K562 (cell line): ENCODE measurements around the gene ADAT3. TPM values are rescaled to one million over a fixed set of nuclear protein-coding genes. Genes with fewer than 3 reads are reported as not detected.
A peak's percentile ranks its signal among the peaks of the same experiment; 100 is the strongest.

Source experiments
- ATAC-seq: fragments of 200-7000 bp; cut with Tn5 transposase; 3 replicates; pipeline ENCODE4 v1.9.1; 2020; ENCODE audit warnings: moderate library complexity
- BruUV-seq: library from RNA; stranded (reverse); fragments of 400-500 nt; replicated peaks from 2 replicates; lab custom pipeline; 2021; lab: Mats Ljungman, UMichigan
- CTCF ChIA-PET: fragments of 300-600 bp; formaldehyde crosslinking; extraction: SDS; loops from one replicate; lab custom pipeline; 2021; ENCODE audit warnings: low intra/inter-chr PET ratio; lab: Yijun Ruan, JAX
- POLR2A ChIA-PET: fragments of 300-600, 350-650 bp; sonication (Branson Sonifier 250); formaldehyde crosslinking; extraction: SDS; loops from one replicate; lab custom pipeline; 2021; ENCODE audit warnings: antibody characterized with exemption, inconsistent platforms; lab: Yijun Ruan, JAX
- DNase-seq, 4 experiments: peaks; one replicate each; pipeline versions ENCODE4 v3.0.0 to v3.0.0-alpha.2; 2011 to 2018; ENCODE audit warnings: low spot score in 3 of 4, mixed read lengths in 3 of 4; ENCODE audit errors: extremely low read depth in 1 of 4
- FAIRE-seq: peaks from 2 replicates; lab custom pipeline; 2011; peaks lifted over from hg19 to GRCh38; lab: Jason Lieb, UNC
- H2AFZ ChIP-seq: 2 replicates; pipeline ENCODE4 v1.6.0; 2011; ENCODE audit warnings: low read depth, low read length, control low read depth, inconsistent platforms
- H3K27ac ChIP-seq: fragments of 200-600 bp; 3 replicates; pipeline ENCODE4 v1.8.0; 2011; ENCODE audit warnings: low read depth, mild to moderate bottlenecking, control low read depth, inconsistent platforms, low read length, moderate library complexity, mixed read lengths; ENCODE audit errors: extremely low read depth
- H3K27me3 ChIP-seq, 2 experiments: fragments of 300-600 bp in 1 of 2; 2 replicates in 1 of 2; 3 replicates in 1 of 2; pipeline versions ENCODE4 v1.6.0 to v1.8.0; 2011; ENCODE audit warnings: inconsistent platforms in 2 of 2, low read length in 2 of 2, mild to moderate bottlenecking in 1 of 2, mixed read lengths in 1 of 2, moderate library complexity in 1 of 2; ENCODE audit not compliant: control insufficient read depth in 2 of 2, insufficient read depth in 2 of 2
- H3K36me3 ChIP-seq: fragments of 300-600 bp; 3 replicates; pipeline ENCODE4 v1.8.0; 2011; ENCODE audit warnings: mild to moderate bottlenecking, low read length, inconsistent platforms; ENCODE audit not compliant: control insufficient read depth, insufficient read depth
- H3K4me1 ChIP-seq, 2 experiments: fragments of 200-600 bp in 1 of 2; replicated peaks in 1 of 2; 2 replicates in 1 of 2; 3 replicates in 1 of 2; pipeline versions ENCODE4 v1.5.1 to v1.8.0; 2011; ENCODE audit warnings: inconsistent platforms in 2 of 2, low read length in 2 of 2, mild to moderate bottlenecking in 1 of 2, mixed read lengths in 1 of 2, moderate library complexity in 1 of 2; ENCODE audit not compliant: control insufficient read depth in 2 of 2, insufficient read depth in 2 of 2
- H3K4me2 ChIP-seq: 2 replicates; pipeline ENCODE4 v1.6.1; 2011; ENCODE audit warnings: low read length, control low read depth, inconsistent platforms, mixed read lengths; ENCODE audit not compliant: insufficient read depth
- H3K4me3 ChIP-seq: fragments of 200-600 bp; sonication (generic), shearing (Covaris generic); 2 replicates; pipeline ENCODE4 v1.5.1; 2016; ENCODE audit warnings: control low read depth, inconsistent platforms
- H3K79me2 ChIP-seq: fragments of 200-600 bp; 3 replicates; pipeline ENCODE4 v1.8.0; 2011; ENCODE audit warnings: low read length, inconsistent platforms; ENCODE audit not compliant: control insufficient read depth, insufficient read depth
- H3K9ac ChIP-seq, 2 experiments: 2 replicates each; pipeline versions ENCODE4 v1.6.0 to v1.6.1; 2011; ENCODE audit warnings: low read depth in 2 of 2, low read length in 2 of 2, control low read depth in 1 of 2, inconsistent platforms in 1 of 2, mild to moderate bottlenecking in 1 of 2, mixed read lengths in 1 of 2; ENCODE audit not compliant: insufficient read depth in 1 of 2
- H3K9me1 ChIP-seq: one replicate; pipeline ENCODE4 v1.6.0; 2011; ENCODE audit warnings: inconsistent platforms, mild to moderate bottlenecking, low read length, moderate library complexity; ENCODE audit not compliant: control insufficient read depth, insufficient read depth
- H3K9me3 ChIP-seq: replicated peaks from 2 replicates; pipeline ENCODE4 v1.5.1; 2011; ENCODE audit warnings: low read depth, low read length, inconsistent platforms; ENCODE audit not compliant: control insufficient read depth, insufficient read depth
- H4K20me1 ChIP-seq: replicated peaks from 2 replicates; pipeline ENCODE4 v1.6.1; 2011; ENCODE audit warnings: low read length, inconsistent platforms, mixed read lengths; ENCODE audit not compliant: control insufficient read depth, insufficient read depth
- EGR1 ChIP-seq: fragments of 450-650 bp; conservative IDR thresholded peaks from 2 replicates; pipeline ENCODE4 v1.6.1; 2017; ENCODE audit warnings: mild to moderate bottlenecking
- SAFB ChIP-seq: fragments of 200-400 bp; formaldehyde crosslinking; IDR thresholded peaks from 2 replicates; pipeline ENCODE4 v1.6.1; 2017; ENCODE audit warnings: low read depth, low read length, borderline replicate concordance
- ZNF589 ChIP-seq: fragments of 200-800 bp; sonication (Bioruptor generic); IDR thresholded peaks from 2 replicates; pipeline ENCODE4 v1.6.1; 2016; ENCODE audit warnings: low read depth, missing genetic modification characterization, missing compliant biosample characterization
- WGBS: fragments of 100-300 bp; shearing (Covaris generic); methylation state at CpG from one replicate; pipeline ENCODE4 v1.1.6; 2016; ENCODE audit warnings: low coverage, mixed read lengths; ENCODE audit not compliant: insufficient coverage; ENCODE audit errors: missing lambda C conversion rate; 5-methylcytosine and 5-hydroxymethylcytosine counted together
- in situ Hi-C: fragments of 300-500 bp; cut with MboI; formaldehyde crosslinking; loops from 4 replicates; pipeline ENCODE4 v1.15.0; 2018; ENCODE audit warnings: inconsistent platforms, mixed read lengths
- intact Hi-C: fragments of 100-400 bp; cut with micrococcal nuclease; formaldehyde crosslinking; loops from 2 replicates; pipeline ENCODE4 v1.14.2; 2022
- polyA plus RNA-seq, 8 experiments: library from polyadenylated mRNA; depleted of rRNA in 4 of 8; stranded (reverse) in 5 of 8; unstranded in 3 of 8; fragments of >200 nt; fragmentation: Nextera tagmentation in 2 of 8; fragmentation: Illumina TruSeq in 1 of 8; extraction: Ambion mirVana in 2 of 8; extraction: Trizol in 1 of 8; gene quantifications; 2 replicates each; pipeline versions ENCODE4 v1.2.1 to v1.2.3, GENCODE V29; 2011 to 2014; ENCODE audit warnings: inconsistent platforms in 1 of 8, missing spikeins in 1 of 8
- total RNA-seq, 7 experiments: library from RNA; depleted of rRNA in 6 of 7; stranded (reverse); fragments of >200 nt in 6 of 7; fragmentation: Illumina TruSeq in 2 of 7; extraction: Trizol in 2 of 7; gene quantifications; 2 replicates each; pipeline versions ENCODE4 v1.2.1 to v1.2.3, GENCODE V29; 2011 to 2021; ENCODE audit warnings: low replicate concordance in 1 of 7
- TF ChIP-seq, protein P1 (sequence below): IDR thresholded peaks from 2 replicates; pipeline ENCODE4 v1.6.1; 2016; ENCODE audit warnings: missing genetic modification characterization, missing compliant biosample characterization
- TF ChIP-seq, protein P2 (sequence below): sonication (generic); formaldehyde crosslinking; IDR thresholded peaks from 2 replicates; pipeline ENCODE4 v1.8.0; 2023; ENCODE audit warnings: mild to moderate bottlenecking, missing genetic modification reagents
- TF ChIP-seq, protein P3 (sequence below): fragments of 450-650 bp; IDR thresholded peaks from 2 replicates; pipeline ENCODE4 v1.6.1; 2016

The ADAT3 gene
- total and polyA plus RNA-seq, 9 of the 15 experiments (the other 6 are each of a cell fraction or from before 2014, with no cell fraction given) = 0.67 to 15.6 (median 7.8) TPM; not detected in 4

DNA sequence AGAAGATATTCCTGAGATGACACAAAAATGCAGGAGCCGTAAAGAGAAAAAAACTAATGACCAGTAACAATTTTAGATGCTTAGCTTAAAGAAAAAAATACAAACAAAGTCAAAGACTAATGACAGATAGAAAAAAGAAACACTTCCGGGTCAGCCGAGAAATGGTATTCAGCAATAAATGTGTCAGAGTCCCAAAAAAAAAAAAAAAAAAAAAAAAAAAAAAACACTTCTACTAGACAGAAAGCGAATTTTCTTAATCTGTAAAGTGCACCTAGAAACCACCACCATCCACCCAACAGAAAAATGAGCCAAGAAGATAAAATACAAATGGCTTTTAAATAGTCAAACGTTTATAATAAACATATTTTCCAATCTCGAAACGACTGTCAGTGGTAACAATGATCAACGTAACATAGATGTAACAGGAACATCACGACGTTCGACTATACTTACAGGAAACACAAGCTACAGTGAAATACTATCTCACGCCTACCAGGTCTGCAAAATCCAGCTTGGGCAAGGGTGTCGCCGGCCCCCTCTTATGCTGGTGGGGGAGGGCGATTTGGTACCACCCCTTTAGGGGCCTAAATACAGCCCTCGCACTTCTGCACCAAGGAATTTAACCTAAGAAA lies 30.5 kb upstream of the ADAT3 start:
- DNase-seq = peak in 1 of 4 experiments; percentile 61
- TF ChIP-seq EGR1 = no peak
- TF ChIP-seq SAFB = no peak
- TF ChIP-seq, protein P1, sequence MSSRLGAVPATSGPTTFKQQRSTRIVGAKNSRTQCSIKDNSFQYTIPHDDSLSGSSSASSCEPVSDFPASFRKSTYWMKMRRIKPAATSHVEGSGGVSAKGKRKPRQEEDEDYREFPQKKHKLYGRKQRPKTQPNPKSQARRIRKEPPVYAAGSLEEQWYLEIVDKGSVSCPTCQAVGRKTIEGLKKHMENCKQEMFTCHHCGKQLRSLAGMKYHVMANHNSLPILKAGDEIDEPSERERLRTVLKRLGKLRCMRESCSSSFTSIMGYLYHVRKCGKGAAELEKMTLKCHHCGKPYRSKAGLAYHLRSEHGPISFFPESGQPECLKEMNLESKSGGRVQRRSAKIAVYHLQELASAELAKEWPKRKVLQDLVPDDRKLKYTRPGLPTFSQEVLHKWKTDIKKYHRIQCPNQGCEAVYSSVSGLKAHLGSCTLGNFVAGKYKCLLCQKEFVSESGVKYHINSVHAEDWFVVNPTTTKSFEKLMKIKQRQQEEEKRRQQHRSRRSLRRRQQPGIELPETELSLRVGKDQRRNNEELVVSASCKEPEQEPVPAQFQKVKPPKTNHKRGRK (tag) = peak; percentile 61; the same call in 1 of the 2 replicates
- 0 out of 2 replicates have a peak, but pooled peaks have one; percentile 7 for TF ChIP-seq ZNF589
- TF ChIP-seq, protein P2, sequence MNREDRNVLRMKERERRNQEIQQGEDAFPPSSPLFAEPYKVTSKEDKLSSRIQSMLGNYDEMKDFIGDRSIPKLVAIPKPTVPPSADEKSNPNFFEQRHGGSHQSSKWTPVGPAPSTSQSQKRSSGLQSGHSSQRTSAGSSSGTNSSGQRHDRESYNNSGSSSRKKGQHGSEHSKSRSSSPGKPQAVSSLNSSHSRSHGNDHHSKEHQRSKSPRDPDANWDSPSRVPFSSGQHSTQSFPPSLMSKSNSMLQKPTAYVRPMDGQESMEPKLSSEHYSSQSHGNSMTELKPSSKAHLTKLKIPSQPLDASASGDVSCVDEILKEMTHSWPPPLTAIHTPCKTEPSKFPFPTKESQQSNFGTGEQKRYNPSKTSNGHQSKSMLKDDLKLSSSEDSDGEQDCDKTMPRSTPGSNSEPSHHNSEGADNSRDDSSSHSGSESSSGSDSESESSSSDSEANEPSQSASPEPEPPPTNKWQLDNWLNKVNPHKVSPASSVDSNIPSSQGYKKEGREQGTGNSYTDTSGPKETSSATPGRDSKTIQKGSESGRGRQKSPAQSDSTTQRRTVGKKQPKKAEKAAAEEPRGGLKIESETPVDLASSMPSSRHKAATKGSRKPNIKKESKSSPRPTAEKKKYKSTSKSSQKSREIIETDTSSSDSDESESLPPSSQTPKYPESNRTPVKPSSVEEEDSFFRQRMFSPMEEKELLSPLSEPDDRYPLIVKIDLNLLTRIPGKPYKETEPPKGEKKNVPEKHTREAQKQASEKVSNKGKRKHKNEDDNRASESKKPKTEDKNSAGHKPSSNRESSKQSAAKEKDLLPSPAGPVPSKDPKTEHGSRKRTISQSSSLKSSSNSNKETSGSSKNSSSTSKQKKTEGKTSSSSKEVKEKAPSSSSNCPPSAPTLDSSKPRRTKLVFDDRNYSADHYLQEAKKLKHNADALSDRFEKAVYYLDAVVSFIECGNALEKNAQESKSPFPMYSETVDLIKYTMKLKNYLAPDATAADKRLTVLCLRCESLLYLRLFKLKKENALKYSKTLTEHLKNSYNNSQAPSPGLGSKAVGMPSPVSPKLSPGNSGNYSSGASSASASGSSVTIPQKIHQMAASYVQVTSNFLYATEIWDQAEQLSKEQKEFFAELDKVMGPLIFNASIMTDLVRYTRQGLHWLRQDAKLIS (CRISPR knock-in tag) = 0 out of 2 replicates have a peak, but pooled peaks have one; percentile 49
- TF ChIP-seq, protein P3, sequence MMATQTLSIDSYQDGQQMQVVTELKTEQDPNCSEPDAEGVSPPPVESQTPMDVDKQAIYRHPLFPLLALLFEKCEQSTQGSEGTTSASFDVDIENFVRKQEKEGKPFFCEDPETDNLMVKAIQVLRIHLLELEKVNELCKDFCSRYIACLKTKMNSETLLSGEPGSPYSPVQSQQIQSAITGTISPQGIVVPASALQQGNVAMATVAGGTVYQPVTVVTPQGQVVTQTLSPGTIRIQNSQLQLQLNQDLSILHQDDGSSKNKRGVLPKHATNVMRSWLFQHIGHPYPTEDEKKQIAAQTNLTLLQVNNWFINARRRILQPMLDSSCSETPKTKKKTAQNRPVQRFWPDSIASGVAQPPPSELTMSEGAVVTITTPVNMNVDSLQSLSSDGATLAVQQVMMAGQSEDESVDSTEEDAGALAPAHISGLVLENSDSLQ = peak; percentile 22; the same call in 1 of the 2 replicates

More for the DNA sequence above, 30.5 kb upstream of the ADAT3 start:
- peak overlapping the region; percentile 94 for H3K27ac ChIP-seq
- H4K20me1 ChIP-seq = peaks cover 5% of the 10 kb centered on the region; the same call in 1 of the 2 replicates
- peaks cover 37% of the 10 kb centered on the region; the same call in 2 of the 3 replicates for H3K36me3 ChIP-seq
- intact Hi-C loops = no loop called here
- no peaks in the 10 kb centered on the region for H3K9me3 ChIP-seq
- under 1% methylated on average over 16 of the region's 16 CpGs for WGBS
- H2AFZ ChIP-seq = no peak overlapping the region
- H3K27me3 ChIP-seq = no peaks in the 10 kb centered on the region
- ChIA-PET CTCF (interaction anchor here (0.6 kb wide), 1 partner anchor 55 kb away, joined by 5 read pairs; no protein-coding TSS in a partner anchor), POLR2A (interaction anchor here (0.6 to 2.3 kb wide), 8 partner anchors 9 to 175 kb away, joined by 3 to 24 read pairs (median 4); no protein-coding TSS in a partner anchor)
- peaks cover 63% of the 10 kb centered on the region for H3K79me2 ChIP-seq
- peak overlapping the region; percentile 100 for H3K4me3 ChIP-seq
- peak overlapping the region; percentile 97 for H3K4me2 ChIP-seq
- ATAC-seq (peak; percentile 3; the same call in 1 of the 3 replicates), FAIRE-seq (peak; percentile 69)
- BruUV-seq = no TSS peak
- in situ Hi-C loops = no loop called here
- H3K9me1 ChIP-seq = no peaks in the 10 kb centered on the region
- H3K9ac ChIP-seq = peak overlapping the region; percentile 95 to 99; a peak in 3 of 4 replicates
- peaks cover 37 to 50% of the 10 kb centered on the region in 2 experiments for H3K4me1 ChIP-seq
